HL-60 (cell line): Measurements from ENCODE around the gene ZFR.
"Not testable (repeated sequence)": the region's sequence is repeated elsewhere in the genome, so short reads cannot be mapped to it uniquely, and the experiment has no call there.

Source experiments
- DNase-seq, 2 experiments: peaks; one replicate each; pipeline ENCODE4 v3.0.0-alpha.2; 2010 to 2020; ENCODE audit warnings: low read depth in 1 of 2, low spot score in 1 of 2
- H3K27ac ChIP-seq: fragments of 250-450 bp; sonication (Bioruptor Pico); replicated peaks from 2 replicates; pipeline ENCODE4 v1.5.1; 2020; ENCODE audit warnings: mild to moderate bottlenecking, moderate library complexity
- H3K27me3 ChIP-seq: fragments of 250-450 bp; sonication (Bioruptor Pico); 2 replicates; pipeline ENCODE4 v1.5.1; 2021; ENCODE audit warnings: mild to moderate bottlenecking, moderate library complexity; ENCODE audit not compliant: insufficient read depth, poor library complexity, severe bottlenecking
- H3K4me3 ChIP-seq: replicated peaks from 2 replicates; pipeline ENCODE4 v1.5.1; 2011; ENCODE audit warnings: mild to moderate bottlenecking, control low read depth, low read length; ENCODE audit not compliant: insufficient read depth
- GABPA ChIP-seq: IDR thresholded peaks from 2 replicates; pipeline ENCODE4 v1.6.1; 2012; ENCODE audit warnings: low read depth
- POLR2AphosphoS5 ChIP-seq: IDR thresholded peaks from 2 replicates; pipeline ENCODE4 v1.6.1; 2012; ENCODE audit warnings: low read depth
- SPI1 ChIP-seq: IDR thresholded peaks from 2 replicates; pipeline ENCODE4 v1.6.1; 2012; ENCODE audit warnings: low read depth, mild to moderate bottlenecking, borderline replicate concordance
- TF ChIP-seq, protein P1 (sequence below): IDR thresholded peaks from one replicate; pipeline ENCODE4 v1.5.1; 2011; ENCODE audit warnings: low read length, control low read depth, inconsistent platforms; ENCODE audit not compliant: insufficient read depth
- TF ChIP-seq, protein P2 (sequence below): IDR thresholded peaks from 2 replicates; pipeline ENCODE4 v1.6.1; 2012; ENCODE audit warnings: low read depth; ENCODE audit not compliant: insufficient replicate concordance

Gene ZFR

DNA sequence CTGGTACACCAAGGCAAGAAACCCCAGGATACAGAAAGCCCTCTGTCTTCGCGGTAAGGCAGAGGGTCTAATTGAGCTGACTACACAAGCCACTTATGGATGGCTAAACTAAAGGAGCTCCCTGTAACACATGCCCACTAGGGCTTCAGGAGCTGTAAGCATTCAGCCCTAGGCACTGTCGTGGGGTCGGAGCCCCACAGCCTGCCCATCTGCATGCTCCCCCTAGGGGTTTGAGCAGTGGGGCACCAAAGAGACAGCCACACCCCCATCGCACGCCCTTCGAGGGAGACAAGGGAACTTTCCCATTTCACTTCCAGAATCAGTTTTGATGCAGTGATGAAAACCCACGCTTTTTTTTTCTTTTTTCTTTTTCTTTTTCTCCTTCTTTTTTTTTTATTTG, 120.8 kb downstream of the ZFR start:
- no peak for DNase-seq
- Histone ChIP-seq H3K4me3 (no peak overlapping the region), H3K27me3 (no peaks in the 10 kb centered on the region), H3K27ac (no peak overlapping the region)
- no peak for TF ChIP-seq POLR2AphosphoS5
- no peak for TF ChIP-seq SPI1
- TF ChIP-seq, protein P1, sequence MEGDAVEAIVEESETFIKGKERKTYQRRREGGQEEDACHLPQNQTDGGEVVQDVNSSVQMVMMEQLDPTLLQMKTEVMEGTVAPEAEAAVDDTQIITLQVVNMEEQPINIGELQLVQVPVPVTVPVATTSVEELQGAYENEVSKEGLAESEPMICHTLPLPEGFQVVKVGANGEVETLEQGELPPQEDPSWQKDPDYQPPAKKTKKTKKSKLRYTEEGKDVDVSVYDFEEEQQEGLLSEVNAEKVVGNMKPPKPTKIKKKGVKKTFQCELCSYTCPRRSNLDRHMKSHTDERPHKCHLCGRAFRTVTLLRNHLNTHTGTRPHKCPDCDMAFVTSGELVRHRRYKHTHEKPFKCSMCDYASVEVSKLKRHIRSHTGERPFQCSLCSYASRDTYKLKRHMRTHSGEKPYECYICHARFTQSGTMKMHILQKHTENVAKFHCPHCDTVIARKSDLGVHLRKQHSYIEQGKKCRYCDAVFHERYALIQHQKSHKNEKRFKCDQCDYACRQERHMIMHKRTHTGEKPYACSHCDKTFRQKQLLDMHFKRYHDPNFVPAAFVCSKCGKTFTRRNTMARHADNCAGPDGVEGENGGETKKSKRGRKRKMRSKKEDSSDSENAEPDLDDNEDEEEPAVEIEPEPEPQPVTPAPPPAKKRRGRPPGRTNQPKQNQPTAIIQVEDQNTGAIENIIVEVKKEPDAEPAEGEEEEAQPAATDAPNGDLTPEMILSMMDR, result no peak
- no peak for TF ChIP-seq GABPA
- TF ChIP-seq, protein P2, sequence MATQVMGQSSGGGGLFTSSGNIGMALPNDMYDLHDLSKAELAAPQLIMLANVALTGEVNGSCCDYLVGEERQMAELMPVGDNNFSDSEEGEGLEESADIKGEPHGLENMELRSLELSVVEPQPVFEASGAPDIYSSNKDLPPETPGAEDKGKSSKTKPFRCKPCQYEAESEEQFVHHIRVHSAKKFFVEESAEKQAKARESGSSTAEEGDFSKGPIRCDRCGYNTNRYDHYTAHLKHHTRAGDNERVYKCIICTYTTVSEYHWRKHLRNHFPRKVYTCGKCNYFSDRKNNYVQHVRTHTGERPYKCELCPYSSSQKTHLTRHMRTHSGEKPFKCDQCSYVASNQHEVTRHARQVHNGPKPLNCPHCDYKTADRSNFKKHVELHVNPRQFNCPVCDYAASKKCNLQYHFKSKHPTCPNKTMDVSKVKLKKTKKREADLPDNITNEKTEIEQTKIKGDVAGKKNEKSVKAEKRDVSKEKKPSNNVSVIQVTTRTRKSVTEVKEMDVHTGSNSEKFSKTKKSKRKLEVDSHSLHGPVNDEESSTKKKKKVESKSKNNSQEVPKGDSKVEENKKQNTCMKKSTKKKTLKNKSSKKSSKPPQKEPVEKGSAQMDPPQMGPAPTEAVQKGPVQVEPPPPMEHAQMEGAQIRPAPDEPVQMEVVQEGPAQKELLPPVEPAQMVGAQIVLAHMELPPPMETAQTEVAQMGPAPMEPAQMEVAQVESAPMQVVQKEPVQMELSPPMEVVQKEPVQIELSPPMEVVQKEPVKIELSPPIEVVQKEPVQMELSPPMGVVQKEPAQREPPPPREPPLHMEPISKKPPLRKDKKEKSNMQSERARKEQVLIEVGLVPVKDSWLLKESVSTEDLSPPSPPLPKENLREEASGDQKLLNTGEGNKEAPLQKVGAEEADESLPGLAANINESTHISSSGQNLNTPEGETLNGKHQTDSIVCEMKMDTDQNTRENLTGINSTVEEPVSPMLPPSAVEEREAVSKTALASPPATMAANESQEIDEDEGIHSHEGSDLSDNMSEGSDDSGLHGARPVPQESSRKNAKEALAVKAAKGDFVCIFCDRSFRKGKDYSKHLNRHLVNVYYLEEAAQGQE, result no peak

DNA sequence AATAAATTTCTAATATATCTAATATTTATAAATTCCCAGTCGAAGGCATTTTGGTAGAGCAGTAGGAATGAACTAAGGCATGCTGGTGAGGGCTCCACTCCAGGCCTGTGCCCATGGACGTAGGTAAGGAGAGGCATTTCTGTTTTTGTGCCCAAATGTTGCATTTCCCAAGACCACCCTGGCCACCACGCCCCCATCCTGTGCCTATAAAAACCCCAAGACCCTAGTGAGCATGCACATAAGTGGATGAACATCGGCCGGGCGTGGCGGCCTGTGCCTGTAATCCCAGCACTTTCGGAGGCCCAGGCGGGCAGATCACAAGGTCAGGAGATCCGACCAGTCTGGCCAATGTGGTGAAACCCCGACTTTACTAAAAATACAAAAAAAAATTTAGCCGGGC, 121.7 kb downstream of the ZFR start:
- Histone ChIP-seq H3K4me3 (no peak overlapping the region), H3K27ac (no peak overlapping the region), H3K27me3 (no peaks in the 10 kb centered on the region)
- no peak for DNase-seq
- TF ChIP-seq, protein P1, result no peak
- TF ChIP-seq, protein P2, result no peak
- TF ChIP-seq POLR2AphosphoS5 (no peak), SPI1 (no peak), GABPA (no peak)

DNA sequence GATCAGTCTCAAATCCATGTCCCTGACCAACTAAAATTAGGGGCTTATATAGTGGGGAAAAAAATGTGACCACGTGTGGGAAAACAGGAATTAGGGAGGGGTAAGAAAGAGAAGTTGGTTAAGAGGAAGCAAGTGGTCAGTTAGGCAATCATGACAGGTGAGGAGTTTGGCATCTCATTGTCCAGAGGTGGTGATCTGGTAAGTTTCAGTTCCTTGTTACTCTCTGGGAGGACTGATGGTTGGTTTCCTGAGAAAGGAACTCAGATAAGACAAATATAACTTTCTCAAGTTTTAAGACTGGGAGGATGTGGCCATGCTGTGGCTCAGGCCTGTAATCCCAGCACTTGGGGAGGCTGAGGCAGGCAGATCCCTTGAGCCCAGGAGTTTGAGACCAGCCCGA, 122.8 kb downstream of the ZFR start:
- not testable (repeated sequence) for H3K27me3 ChIP-seq, H3K4me3 ChIP-seq, H3K27ac ChIP-seq
- DNase-seq, result peak; percentile 11 to 33

DNA sequence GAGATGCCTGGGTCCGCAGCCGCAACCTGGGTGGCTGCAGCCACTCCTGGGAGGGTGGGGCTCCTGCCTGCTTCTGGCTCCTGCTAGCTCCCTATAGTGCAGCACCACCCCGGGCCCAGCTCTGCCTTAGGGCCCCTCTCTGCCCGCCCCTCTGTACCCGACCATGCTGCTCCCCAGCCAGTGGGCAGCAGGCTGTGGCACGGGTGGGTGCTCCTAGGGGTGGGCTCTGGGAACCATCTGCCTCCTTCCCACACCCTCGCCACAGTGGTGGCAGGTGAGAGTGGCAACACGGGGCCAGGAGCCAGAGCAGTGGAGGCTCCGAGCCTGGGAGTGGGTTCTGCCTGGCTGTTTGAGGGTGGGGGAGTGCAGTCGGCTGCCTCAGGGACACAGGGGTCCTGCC, 124.0 kb downstream of the ZFR start:
- no peak overlapping the region for H3K27ac ChIP-seq
- no peak overlapping the region for H3K4me3 ChIP-seq
- no peak for TF ChIP-seq POLR2AphosphoS5
- TF ChIP-seq SPI1, result no peak
- TF ChIP-seq, protein P2, result no peak
- no peak for TF ChIP-seq GABPA
- TF ChIP-seq, protein P1, result no peak
- no peaks in the 10 kb centered on the region for H3K27me3 ChIP-seq
- no peak for DNase-seq
